Muscle of arm (tissue), 12 donors: ENCODE measurements around the gene MALAT1. TPM values are rescaled to one million over a fixed set of nuclear protein-coding genes. Genes with fewer than 3 reads are reported as not detected.
A peak's percentile ranks its signal among the peaks of the same experiment; 100 is the strongest.

Experiments used
- DNase-seq: peaks from one replicate; pipeline ENCODE4 v3.0.0-alpha.2; 2013
- polyA plus RNA-seq, 12 donors: library from polyadenylated mRNA; unstranded; fragments of 120-200 nt; gene quantifications; one replicate each; pipeline ENCODE4 v1.2.1, GENCODE V29; 2013; ENCODE audit not compliant: insufficient read length in 12 of 12

The MALAT1 gene
- polyA plus RNA-seq, 12 donors, result 102 to 554 (median 247) TPM

- DNase-seq, result no peak
Measured at GRCh38 chr11:65537296-65537597, 38.4 kb downstream of the MALAT1 start.

DNA sequence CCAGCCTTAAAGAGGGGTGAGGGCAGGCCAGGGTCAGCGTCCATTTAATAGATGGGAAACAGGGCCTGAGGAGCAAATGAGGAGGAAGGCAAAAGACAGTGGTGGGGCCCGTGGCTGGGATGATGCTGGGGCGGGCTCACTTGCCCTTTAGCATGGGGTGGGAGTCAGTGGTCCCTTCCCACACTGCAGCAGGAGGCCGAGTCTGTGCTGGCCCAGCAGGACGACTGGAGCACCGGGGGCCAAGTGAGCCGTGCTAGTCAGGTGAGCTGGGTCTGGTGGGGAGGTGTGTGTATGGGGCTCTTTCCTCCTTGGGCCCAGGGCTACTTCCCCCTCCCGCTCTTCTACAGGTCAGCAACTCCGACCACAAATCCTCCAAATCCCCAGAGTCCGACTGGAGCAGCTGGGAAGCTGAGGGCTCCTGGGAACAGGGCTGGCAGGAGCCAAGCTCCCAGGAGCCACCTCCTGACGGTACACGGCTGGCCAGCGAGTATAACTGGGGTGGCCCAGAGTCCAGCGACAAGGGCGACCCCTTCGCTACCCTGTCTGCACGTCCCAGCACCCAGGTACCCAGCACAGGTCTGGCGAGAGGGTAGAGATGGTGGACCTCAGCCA is 38.9 kb downstream of the MALAT1 start:
- no peak for DNase-seq

DNA sequence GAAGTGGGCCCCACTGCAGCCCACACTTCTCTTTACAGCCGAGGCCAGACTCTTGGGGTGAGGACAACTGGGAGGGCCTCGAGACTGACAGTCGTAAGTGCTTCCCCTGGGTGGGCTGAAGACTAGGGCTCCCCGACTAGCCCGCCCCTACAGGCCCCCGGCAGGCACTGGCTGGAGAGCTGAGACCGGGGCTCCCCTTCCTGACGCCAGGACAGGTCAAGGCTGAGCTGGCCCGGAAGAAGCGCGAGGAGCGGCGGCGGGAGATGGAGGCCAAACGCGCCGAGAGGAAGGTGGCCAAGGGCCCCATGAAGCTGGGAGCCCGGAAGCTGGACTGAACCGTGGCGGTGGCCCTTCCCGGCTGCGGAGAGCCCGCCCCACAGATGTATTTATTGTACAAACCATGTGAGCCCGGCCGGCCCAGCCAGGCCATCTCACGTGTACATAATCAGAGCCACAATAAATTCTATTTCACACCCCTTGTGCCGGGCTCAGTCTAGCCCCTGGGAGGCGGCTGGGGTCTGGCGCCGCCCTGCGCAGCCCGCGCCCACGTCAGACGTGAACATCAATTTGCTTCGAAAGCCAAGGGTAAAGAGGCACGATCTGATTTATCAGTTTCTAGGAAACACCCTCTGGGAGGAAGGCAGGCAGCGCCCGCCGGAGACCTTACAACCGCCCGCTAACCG is 39.5 kb downstream of the MALAT1 start:
- no peak for DNase-seq

DNA sequence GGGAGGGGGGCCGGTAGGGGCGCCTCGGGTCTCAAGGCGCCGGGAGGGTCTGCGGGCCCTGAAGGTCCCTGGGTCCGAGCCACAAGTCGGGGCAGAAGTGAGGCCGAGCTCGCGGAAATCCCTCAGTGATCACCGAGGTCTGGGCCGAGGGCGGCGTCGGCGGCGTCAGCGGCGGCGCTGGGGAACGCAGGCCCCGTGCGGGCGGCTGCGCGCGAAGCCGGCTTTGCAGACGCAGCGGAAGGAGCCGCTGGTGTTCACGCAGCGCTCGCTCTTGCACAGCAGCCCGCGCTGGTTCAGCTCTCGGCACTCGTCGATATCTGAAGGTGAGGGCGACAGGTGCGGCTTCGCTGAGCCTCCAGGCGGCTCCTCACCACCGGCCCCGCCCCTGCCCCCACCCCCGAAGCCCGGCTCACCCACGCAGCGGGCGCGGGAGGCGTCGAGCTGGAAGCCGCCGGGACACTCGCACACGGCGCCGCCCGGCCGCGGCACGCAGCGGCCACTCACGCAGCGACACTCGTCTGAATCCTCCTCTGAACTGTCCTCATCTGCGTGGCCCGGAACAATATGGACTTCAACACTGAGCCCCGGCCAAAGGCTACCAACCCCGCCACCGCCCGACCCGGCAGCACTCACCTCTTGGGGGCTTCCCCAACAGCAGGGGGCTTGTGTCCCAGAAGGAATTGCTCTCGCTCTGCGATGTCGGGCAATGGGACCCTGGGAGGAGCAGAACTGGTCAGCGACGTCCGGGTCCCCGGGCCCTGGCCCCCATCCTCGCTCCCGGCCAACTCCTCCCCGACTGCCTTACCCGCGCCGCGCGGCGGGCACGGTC is 40.3 kb downstream of the MALAT1 start:
- DNase-seq, result no peak

DNA sequence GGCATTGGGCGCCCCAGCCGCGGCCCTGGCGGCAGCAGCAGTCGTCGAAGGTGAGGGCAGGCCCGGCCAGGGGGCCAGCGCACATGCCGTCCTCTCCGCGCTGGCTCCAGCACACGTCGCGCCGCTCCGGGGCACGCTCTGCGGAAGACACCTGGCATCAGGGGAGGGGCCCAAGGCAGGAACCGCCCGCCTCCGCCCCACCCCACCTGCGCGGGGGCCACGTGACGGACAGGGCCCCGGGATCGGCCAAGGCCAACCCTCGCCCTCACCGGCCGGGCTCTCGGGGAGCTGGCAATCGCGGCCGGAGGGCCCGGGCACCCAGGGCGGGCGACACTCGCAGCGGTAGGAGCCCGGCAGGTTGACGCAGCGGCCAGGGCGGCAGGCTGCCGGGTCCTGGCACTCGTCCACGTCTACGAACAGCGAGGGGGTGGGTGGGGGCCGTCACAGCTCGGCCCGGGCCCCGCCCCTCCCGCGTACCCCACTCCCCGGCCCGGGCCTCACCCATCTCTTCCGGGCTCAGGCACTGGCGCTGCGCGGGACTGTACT is 41.0 kb downstream of the MALAT1 start:
- DNase-seq, result no peak

DNA sequence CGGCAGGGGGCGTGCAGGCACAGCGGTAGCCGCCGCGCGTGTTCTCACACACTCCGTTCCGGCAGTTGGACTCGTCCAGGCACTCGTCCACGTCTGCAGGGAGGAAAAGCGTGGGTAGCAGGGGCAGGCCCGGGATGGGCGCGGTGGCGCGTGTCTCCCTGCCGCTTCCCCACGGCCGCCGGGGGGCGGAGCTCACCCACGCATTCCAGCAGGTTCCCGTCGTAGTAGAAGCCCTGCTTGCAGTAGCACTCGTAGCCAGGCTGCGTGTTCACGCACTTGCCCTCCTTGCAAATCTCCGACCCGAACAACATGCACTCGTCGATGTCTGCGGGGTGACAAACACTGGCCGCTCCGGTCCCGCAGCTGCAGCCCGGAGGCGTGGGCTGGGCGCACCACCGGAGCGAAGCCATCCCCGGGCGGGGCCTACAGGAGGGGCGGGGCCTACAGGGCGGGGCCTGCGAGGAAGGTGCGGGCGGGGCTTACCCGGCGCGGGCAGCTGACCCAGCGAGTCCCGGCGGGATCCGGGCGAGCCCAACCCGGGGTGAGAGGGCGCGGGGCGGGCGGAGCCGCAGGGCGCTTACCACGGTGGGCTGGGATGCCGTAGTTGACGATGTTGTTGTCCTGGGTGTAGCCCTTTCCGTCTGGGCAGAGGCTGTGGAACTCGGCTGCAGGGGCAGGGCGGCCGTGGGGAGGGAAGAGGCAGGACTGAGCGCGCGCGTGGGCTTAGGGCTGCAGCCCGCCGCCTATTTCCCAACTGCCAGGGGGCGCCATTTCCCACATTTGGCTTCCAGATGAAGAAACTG is 41.6 kb downstream of the MALAT1 start:
- DNase-seq, result peak; percentile 88

DNA sequence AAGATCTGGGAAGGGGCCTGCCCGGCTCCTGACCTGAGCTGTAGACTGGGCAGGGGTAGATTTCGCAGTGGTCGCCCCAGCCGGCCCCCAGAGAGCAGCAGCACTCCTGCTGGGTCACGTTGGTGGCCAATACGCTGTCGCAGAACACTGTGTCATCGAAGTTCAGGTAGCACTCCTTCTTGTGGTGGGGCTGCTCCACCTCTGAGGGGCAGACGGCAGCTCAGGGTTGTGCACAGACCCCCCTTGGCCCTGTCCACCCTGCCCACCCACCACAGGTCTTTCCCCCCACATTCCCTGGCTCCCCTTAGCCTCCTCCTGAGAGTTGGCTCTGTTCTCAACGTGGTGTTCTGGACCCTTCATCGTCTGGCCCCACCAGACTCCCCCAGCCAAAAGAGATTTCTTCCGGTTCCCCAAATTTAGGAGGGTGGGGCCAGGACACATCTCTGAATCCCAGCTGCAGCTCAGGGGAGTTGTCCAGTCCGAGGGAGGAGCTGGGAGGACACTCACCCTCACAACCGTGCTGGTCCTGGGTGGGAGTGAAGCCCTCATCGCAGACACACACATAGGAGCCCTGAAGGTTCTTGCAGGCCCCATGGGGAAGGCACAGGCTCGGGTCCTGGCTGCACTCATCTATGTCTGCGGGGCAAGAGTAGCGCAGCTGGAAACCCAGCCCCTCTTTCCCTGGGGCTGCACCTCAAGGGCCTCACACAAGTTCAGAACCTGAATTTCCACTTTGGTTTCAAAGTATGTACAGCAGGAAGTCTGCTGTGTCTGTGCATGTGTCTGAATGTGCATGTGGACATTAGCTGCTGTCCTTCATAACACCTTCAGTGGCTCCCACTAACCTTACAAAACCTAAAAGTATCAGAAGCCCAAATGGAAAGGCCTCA is 42.5 kb downstream of the MALAT1 start:
- no peak for DNase-seq

GRCh38 chr11:65542738-65543390 is 44.0 kb downstream of the MALAT1 start:
- DNase-seq, result no peak

DNA sequence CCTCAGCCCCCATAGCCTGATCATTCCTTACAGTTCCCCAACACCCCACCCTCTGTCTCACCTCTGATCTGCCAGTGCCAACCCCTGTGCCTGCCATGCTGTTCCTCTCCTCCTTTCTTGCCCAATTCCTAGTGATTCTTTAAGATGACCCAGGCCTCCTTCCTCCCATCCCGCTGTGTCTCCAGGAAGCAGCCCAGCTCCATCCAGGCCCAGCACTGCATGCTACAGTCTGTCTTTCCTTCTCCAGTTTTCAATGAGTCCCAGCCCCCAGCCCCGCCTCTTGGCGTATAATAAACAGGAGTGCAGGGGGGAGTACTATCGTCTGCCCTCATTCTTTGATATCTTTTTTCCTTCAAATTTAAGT is 47.0 kb downstream of the MALAT1 start:
- no peak for DNase-seq

DNA sequence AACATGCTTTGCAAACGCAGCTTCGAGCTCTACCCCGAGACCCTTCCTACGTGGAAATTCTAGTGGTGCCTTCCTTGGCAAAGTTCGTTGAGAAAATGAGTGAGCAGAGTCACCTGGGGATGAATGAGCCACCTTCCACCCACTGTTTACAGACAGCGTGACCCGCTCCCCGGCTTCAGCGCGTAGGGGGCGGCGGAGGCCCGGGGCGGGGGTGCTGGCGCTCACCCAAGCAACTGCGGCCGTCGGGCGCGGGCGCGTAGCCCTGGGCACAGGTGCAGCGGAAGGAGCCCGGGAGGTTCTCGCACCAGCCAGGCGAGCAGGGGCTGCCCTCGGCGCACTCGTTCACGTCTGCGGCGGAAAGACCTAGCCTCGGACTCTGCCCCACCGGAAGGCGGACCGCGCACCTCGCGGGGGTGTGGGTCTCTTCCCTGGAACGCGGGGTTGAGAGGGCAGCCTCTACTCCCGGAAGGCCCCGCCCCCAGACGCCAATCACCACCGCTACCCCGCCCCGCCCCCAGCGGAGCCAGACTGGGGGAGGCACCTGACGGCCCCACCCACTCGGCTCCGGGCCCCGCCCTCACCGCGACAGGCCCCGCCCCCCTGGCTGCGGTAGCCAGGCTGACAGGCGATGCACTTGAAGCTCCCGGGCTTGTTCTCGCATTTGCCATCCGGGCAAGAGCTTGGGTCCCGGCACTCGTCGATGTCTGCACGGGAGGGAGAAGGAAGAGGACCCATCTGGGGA is 47.5 kb downstream of the MALAT1 start:
- DNase-seq, result no peak

GRCh38 chr11:65547446-65548125 is 48.7 kb downstream of the MALAT1 start:
- DNase-seq, result no peak

- no peak for DNase-seq
Measured at GRCh38 chr11:65548395-65548794, 49.5 kb downstream of the MALAT1 start.

- DNase-seq, result no peak
Measured at GRCh38 chr11:65549096-65549495, 50.3 kb downstream of the MALAT1 start.

DNA sequence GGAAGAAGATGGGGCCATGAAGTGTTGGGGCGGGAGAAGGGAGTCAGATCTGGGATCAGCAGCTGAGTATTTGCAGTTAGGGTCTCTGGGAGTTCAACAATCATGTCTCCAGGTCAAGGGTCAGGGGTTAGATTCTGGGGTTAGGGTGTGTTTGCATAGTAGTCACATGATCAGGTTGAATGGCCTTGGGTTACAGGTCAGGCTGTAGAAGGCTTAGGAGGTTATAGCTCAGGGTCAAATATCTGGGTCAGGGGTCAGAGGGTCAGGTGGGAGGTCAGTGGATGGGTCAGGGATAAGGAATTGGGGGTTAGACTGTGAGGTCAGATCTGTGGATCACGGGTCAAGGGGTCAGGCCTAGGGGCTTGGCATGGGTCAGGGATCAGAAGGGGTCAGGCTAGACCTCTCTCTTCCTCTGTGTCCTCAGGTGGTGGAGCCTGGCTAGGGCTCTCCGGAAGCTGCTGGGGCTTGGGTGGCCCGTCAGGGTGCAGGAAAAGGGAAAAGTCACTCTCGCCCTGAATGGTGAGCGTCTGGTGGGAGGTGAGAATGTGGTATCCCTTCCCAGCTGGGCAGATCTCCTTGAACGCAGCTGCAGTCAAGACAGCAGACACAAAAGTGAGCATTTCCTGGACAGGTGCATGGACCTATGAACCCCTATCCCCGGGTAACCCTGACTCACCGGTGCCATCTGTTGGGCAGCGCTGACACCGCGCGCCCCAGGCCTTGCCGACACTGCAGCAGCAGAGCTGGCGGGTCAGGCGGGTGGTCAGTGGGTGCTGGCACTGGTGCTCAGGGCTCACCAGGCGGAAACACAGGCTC is 52.9 kb downstream of the MALAT1 start:
- DNase-seq, result no peak

DNA sequence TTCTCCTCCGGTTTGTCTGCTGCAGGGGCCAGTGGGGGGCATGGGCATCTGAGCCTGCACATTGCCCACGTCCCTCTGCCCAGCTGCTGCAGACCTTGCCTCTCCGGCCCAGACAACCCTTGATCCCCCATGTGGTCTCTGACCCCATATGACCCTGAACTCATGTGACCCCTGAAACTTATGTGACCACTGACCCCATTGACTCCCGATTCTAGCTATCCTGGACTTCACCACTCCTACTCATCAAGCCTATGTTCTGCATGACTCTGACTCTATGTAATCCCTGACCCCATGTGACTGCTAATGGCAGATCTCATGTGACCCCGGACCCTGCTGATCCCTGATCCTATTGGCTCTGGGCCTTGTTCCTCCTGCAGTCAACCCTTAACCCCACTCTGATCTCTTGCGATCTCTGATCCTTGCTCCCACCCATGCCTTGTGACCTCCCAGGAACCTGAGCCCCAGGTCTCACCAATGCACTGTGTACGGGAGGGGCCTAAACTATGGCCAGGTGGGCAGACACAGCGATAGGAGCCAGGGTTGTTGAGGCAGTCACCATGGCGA is 53.6 kb downstream of the MALAT1 start:
- DNase-seq, result no peak

GRCh38 chr11:65553301-65554001 is 54.6 kb downstream of the MALAT1 start:
- no peak for DNase-seq
